HepG2 (cell line): ENCODE measurements around the gene ANKRA2. TPM values are rescaled to one million over a fixed set of nuclear protein-coding genes. Genes with fewer than 3 reads are reported as not detected.

Source experiments
- BATF2 ChIP-seq: sonication (generic); formaldehyde crosslinking; IDR thresholded peaks from 2 replicates; pipeline ENCODE4 v1.8.0; 2022; ENCODE audit warnings: mild to moderate bottlenecking, missing genetic modification reagents, moderate library complexity
- IRF2 ChIP-seq: IDR thresholded peaks from 2 replicates; pipeline ENCODE4 v1.6.1; 2018; ENCODE audit warnings: missing genetic modification reagents, missing compliant biosample characterization
- MTA1 ChIP-seq: sonication (generic); formaldehyde crosslinking; IDR thresholded peaks from 2 replicates; pipeline ENCODE4 v1.4.0; 2020; ENCODE audit warnings: missing genetic modification reagents, mild to moderate bottlenecking, borderline replicate concordance
- NCOR1 ChIP-seq: fragments of 200-600 bp; sonication (generic); IDR thresholded peaks from 2 replicates; pipeline ENCODE4 v1.7.0; 2017; ENCODE audit warnings: antibody characterized with exemption, low read length, borderline replicate concordance
- ZBTB33 ChIP-seq: sonication (generic); formaldehyde crosslinking; IDR thresholded peaks from 2 replicates; pipeline ENCODE4 v1.4.0; 2020; ENCODE audit warnings: missing genetic modification reagents
- polyA plus RNA-seq, 8 experiments: library from polyadenylated mRNA; depleted of rRNA in 3 of 8; stranded (reverse) in 7 of 8; unstranded in 1 of 8; fragments of >200 nt; fragmentation: Illumina TruSeq in 4 of 8; extraction: Trizol in 4 of 8; gene quantifications; 2 replicates each; pipeline versions ENCODE4 v1.2.1 to v1.2.3, GENCODE V29; 2011 to 2016; ENCODE audit warnings: low read depth in 4 of 8, missing spikeins in 1 of 8, mixed read lengths in 1 of 8; ENCODE audit not compliant: insufficient read depth in 1 of 8
- total RNA-seq, 5 experiments: library from RNA; depleted of rRNA; stranded (reverse); fragments of >200 nt; fragmentation: Illumina TruSeq; extraction: Trizol; gene quantifications; 2 replicates each; pipeline ENCODE4 v1.2.3, GENCODE V29; 2016; ENCODE audit warnings: low read depth in 1 of 5
- TF ChIP-seq, protein P1 (sequence below): sonication (generic); formaldehyde crosslinking; IDR thresholded peaks from 2 replicates; pipeline ENCODE4 v1.4.0; 2020; ENCODE audit warnings: low read depth, missing genetic modification reagents
- TF ChIP-seq, protein P2 (sequence below): IDR thresholded peaks from 2 replicates; pipeline ENCODE4 v1.6.1; 2012; ENCODE audit warnings: inconsistent platforms
- TF ChIP-seq, protein P3 (sequence below): sonication (generic); formaldehyde crosslinking; IDR thresholded peaks from 2 replicates; pipeline ENCODE4 v1.5.1; 2020; ENCODE audit warnings: mild to moderate bottlenecking, missing genetic modification reagents
- TF ChIP-seq, protein P4 (sequence below): sonication (generic); formaldehyde crosslinking; IDR thresholded peaks from 2 replicates; pipeline ENCODE4 v1.4.0; 2020; ENCODE audit warnings: missing genetic modification reagents, borderline replicate concordance
- TF ChIP-seq, protein P5 (sequence below): IDR thresholded peaks from 2 replicates; pipeline ENCODE4 v1.4.0; 2020; ENCODE audit warnings: mild to moderate bottlenecking, missing genetic modification reagents

The ANKRA2 gene
- total and polyA plus RNA-seq, 2 of the 13 experiments (the other 11 are each of a cell fraction or from before 2014, with no cell fraction given) = 23.6 to 33.6 TPM

DNA sequence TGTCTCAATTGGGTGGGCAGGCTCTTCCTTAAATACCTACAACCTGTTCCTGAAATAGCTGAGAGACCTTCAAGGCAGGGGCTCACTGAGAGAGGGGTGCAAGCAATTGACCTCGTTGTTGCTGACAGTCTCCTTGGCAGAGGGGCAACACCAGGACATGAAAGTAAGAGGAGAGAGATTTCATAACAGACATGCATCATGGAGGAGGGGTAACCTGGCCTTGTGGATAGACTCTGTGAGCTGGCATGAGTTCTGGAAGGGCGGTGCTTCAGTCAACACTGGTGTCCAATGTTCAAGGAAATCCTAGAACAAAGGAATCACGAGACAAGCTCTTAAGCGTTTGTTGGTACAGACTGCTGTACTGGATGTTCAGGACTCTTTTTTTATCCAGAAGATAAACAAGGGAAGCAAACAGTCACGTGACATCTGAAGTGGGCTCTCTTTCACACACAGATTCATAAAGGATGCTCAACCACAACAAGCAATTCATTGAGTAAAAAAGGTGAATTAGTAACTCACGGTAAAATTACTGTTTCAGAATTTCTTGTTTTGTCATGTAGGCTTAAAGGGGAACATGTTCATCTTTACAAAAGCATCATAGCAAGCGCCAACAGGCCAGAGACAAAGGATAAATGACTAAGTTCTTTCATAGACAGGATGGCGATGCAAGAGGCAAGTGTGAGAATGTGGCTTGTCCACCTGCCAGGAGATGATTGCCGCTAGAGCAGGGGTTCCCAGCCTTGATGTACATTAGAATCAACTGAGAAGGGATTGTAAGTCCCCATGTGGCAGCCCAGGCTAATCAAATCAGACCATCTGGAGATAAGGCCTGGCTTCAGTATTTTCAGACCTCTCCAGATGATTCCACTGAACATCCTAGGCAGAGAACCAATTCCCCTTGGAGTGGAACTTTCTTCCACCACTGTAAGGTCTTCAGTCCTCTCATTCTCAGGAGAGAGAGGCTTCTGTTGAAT, 20.7 kb downstream of the ANKRA2 start (continued):
- TF ChIP-seq, protein P1, sequence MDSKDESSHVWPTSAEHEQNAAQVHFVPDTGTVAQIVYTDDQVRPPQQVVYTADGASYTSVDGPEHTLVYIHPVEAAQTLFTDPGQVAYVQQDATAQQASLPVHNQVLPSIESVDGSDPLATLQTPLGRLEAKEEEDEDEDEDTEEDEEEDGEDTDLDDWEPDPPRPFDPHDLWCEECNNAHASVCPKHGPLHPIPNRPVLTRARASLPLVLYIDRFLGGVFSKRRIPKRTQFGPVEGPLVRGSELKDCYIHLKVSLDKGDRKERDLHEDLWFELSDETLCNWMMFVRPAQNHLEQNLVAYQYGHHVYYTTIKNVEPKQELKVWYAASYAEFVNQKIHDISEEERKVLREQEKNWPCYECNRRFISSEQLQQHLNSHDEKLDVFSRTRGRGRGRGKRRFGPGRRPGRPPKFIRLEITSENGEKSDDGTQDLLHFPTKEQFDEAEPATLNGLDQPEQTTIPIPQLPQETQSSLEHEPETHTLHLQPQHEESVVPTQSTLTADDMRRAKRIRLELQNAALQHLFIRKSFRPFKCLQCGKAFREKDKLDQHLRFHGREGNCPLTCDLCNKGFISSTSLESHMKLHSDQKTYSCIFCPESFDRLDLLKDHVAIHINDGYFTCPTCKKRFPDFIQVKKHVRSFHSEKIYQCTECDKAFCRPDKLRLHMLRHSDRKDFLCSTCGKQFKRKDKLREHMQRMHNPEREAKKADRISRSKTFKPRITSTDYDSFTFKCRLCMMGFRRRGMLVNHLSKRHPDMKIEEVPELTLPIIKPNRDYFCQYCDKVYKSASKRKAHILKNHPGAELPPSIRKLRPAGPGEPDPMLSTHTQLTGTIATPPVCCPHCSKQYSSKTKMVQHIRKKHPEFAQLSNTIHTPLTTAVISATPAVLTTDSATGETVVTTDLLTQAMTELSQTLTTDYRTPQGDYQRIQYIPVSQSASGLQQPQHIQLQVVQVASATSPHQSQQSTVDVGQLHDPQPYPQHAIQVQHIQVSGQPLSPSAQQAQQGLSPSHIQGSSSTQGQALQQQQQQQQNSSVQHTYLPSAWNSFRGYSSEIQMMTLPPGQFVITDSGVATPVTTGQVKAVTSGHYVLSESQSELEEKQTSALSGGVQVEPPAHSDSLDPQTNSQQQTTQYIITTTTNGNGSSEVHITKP (CRISPR knock-in tag) = peak; percentile 11; the same call in 1 of the 2 replicates
- TF ChIP-seq, protein P2, sequence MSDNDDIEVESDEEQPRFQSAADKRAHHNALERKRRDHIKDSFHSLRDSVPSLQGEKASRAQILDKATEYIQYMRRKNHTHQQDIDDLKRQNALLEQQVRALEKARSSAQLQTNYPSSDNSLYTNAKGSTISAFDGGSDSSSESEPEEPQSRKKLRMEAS = peak; percentile 80
- TF ChIP-seq, protein P3, sequence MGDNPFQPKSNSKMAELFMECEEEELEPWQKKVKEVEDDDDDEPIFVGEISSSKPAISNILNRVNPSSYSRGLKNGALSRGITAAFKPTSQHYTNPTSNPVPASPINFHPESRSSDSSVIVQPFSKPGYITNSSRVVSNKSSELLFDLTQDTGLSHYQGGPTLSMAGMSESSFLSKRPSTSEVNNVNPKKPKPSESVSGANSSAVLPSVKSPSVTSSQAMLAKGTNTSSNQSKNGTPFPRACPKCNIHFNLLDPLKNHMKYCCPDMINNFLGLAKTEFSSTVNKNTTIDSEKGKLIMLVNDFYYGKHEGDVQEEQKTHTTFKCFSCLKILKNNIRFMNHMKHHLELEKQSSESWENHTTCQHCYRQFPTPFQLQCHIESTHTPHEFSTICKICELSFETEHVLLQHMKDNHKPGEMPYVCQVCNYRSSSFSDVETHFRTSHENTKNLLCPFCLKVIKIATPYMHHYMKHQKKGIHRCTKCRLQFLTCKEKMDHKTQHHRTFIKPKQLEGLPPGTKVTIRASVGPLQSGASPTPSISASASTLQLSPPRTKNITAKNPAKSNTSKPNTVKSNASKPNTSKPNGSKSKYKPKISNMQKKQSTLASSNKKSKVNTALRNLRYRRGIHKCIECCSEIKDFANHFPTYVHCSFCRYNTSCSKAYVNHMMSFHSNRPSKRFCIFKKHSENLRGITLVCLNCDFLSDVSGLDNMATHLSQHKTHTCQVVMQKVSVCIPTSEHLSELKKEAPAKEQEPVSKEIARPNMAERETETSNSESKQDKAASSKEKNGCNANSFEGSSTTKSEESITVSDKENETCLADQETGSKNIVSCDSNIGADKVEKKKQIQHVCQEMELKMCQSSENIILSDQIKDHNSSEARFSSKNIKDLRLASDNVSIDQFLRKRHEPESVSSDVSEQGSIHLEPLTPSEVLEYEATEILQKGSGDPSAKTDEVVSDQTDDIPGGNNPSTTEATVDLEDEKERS (CRISPR knock-in tag) = peak; percentile 40; the same call in 1 of the 2 replicates
- TF ChIP-seq BATF2 (CRISPR knock-in tag) (no peak), IRF2 (CRISPR knock-in tag) (peak; percentile 91), ZBTB33 (CRISPR knock-in tag) (peak; percentile 33; the same call in 1 of the 2 replicates), NCOR1 (peak; percentile 95; the same call in 1 of the 2 replicates), MTA1 (CRISPR knock-in tag) (0 out of 2 replicates have a peak, but pooled peaks have one; percentile 69)
- TF ChIP-seq, protein P4, sequence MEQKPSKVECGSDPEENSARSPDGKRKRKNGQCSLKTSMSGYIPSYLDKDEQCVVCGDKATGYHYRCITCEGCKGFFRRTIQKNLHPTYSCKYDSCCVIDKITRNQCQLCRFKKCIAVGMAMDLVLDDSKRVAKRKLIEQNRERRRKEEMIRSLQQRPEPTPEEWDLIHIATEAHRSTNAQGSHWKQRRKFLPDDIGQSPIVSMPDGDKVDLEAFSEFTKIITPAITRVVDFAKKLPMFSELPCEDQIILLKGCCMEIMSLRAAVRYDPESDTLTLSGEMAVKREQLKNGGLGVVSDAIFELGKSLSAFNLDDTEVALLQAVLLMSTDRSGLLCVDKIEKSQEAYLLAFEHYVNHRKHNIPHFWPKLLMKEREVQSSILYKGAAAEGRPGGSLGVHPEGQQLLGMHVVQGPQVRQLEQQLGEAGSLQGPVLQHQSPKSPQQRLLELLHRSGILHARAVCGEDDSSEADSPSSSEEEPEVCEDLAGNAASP (CRISPR knock-in tag) = peak; percentile 96
- TF ChIP-seq, protein P5, sequence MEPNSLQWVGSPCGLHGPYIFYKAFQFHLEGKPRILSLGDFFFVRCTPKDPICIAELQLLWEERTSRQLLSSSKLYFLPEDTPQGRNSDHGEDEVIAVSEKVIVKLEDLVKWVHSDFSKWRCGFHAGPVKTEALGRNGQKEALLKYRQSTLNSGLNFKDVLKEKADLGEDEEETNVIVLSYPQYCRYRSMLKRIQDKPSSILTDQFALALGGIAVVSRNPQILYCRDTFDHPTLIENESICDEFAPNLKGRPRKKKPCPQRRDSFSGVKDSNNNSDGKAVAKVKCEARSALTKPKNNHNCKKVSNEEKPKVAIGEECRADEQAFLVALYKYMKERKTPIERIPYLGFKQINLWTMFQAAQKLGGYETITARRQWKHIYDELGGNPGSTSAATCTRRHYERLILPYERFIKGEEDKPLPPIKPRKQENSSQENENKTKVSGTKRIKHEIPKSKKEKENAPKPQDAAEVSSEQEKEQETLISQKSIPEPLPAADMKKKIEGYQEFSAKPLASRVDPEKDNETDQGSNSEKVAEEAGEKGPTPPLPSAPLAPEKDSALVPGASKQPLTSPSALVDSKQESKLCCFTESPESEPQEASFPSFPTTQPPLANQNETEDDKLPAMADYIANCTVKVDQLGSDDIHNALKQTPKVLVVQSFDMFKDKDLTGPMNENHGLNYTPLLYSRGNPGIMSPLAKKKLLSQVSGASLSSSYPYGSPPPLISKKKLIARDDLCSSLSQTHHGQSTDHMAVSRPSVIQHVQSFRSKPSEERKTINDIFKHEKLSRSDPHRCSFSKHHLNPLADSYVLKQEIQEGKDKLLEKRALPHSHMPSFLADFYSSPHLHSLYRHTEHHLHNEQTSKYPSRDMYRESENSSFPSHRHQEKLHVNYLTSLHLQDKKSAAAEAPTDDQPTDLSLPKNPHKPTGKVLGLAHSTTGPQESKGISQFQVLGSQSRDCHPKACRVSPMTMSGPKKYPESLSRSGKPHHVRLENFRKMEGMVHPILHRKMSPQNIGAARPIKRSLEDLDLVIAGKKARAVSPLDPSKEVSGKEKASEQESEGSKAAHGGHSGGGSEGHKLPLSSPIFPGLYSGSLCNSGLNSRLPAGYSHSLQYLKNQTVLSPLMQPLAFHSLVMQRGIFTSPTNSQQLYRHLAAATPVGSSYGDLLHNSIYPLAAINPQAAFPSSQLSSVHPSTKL (CRISPR knock-in tag) = peak; percentile 99
